HG03060 (cell line): ENCODE data around the gene PTAR1.
"Not testable (repeated sequence)": the region's sequence is repeated elsewhere in the genome, so short reads cannot be mapped to it uniquely, and the experiment has no call there.

ENCODE experiments used
- ATAC-seq: cut with Tn5 transposase; IDR thresholded peaks from one replicate; pipeline ENCODE4 v1.9.1; 2021; ENCODE audit warnings: low read depth, moderate number of reproducible peaks; ENCODE audit not compliant: unreplicated experiment

PTAR1 gene, protein sequence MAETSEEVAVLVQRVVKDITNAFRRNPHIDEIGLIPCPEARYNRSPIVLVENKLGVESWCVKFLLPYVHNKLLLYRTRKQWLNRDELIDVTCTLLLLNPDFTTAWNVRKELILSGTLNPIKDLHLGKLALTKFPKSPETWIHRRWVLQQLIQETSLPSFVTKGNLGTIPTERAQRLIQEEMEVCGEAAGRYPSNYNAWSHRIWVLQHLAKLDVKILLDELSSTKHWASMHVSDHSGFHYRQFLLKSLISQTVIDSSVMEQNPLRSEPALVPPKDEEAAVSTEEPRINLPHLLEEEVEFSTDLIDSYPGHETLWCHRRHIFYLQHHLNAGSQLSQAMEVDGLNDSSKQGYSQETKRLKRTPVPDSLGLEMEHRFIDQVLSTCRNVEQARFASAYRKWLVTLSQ

DNA sequence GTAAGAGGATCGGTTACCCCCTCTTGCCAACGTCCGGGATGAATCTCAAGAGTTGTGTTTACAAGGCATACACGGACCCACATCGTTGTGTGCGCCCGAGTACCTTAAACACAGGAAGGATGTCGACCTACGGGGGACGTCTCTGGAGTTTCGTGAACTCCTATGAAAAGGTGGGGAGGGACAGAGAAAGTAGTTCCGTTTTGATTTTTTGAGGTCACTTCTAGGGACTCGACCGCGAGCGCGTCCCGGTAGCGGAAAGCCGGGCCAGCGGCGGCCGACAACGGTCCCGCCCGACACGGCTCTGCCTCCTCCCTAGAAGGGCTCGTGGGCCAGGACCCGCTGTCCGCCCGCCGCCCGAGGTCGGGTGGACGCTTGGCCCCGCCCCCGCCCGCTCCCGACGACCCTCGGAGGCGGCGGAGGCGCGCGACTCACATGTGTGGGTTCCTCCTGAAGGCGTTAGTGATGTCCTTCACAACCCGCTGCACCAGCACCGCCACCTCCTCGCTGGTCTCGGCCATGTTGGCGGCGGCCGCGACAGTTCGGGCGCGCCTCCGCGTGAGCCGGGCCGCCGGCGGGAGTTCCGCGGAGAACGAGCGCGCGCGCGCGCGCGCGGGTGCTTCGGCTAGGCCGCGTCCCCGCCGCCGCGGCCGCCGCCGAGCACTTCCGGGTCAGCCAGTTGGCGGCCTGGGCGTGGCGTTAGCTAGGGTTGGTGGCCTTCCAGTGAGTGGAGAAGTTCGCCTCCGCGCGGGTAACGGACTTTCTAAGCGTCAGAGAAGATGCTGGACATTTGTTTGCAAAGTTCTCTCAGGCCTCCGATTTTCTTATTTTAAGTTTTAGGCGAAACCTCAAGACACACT lies at the start of gene PTAR1:
PTAR1 (minus strand) TSS at position 591 of the 857 bp plus-strand sequence; CDS start at position 518, 73 bp downstream.
- peak; percentile 72 for ATAC-seq

DNA sequence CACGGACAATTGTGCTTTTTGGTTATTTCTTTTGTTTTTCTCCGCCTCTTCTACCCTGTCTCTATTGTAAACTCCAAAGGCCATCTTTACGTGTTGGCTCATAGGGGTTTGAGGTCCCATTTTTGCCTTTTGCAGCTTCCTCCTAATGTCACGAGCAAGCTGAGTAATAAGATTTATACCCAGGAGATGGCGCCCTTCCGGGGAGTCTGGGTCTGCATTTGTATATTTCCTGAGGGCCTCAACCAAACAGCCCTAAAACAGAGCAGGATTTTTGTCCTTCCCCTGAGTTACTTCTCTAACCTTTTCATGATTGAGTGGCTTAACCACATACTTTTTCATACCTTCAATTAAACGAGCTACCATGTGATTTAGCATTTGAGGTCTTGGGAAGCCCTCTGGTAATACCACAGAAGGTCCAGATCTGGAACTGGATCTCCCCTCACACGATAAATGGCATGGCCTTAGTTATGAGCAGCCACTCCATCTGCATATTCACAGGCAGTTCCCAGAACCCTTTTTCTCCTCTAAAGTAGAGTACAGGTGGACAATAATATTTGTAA lies 49.6 kb upstream of the PTAR1 start:
- no peak for ATAC-seq

DNA sequence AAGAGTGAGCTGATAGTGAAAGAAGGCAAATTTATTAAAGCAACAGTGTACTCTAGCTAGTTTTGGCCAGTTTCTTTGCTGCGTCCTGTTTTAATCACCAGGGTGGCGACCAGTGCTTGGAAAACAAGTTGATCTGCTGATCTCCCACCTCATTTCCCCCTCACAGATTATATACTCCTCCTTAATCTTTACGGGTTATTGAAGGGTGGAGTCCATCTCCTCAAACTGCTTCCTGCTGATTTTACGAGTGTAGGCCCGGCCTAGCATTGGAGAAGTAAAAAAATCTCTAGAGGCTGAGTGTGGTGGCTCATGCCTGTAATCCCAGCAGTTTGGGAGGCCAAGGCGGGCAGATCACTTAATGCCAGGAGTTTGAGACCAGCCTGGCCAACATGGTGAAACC lies 46.8 kb upstream of the PTAR1 start:
- no peak for ATAC-seq

DNA sequence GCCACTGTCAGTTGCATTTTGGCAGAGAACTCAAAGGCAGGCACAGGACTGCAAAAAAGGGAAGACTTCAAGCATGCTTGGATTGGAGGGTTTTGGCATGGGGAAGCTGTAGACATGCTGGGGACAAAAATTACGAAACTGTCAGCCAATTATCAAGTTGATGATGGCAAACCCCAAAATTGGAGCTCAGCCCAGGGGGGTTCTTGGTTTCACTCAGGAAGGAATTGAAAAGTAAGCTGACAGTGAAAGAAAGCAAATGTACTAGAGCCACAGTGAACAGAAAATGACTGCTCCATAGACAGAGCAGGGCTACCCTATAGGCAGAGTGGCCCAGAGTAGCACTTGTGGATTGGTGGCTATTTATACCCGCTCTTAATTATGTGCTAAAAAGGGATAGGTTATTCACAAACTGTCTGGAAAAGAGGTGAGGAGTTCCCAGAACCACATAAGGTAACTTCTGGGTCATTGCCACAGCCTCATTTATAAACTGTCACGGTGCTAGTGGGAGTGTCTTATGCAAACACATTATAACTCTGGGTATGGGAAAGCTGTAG lies 46.2 kb upstream of the PTAR1 start:
- ATAC-seq, result no peak

DNA sequence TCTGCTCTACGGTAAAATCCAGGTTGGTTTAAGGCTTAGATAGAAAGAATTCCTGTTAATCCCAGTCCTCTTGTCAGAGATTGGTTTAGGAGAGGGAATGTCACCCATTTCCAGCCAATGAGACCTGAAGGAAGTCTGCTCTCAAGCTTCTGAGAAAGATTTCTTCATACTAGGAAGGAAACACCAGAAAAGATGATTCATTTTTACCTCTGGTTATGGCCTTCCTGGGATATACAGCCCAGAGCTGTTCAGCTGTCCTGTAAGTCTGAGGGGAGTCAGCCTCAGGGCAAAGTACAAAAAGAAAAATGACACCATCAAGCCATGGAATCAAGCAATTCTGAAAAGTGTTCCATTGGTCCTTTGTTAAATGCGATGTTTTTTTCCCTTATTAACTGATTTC lies 42.2 kb upstream of the PTAR1 start:
- ATAC-seq, result no peak

DNA sequence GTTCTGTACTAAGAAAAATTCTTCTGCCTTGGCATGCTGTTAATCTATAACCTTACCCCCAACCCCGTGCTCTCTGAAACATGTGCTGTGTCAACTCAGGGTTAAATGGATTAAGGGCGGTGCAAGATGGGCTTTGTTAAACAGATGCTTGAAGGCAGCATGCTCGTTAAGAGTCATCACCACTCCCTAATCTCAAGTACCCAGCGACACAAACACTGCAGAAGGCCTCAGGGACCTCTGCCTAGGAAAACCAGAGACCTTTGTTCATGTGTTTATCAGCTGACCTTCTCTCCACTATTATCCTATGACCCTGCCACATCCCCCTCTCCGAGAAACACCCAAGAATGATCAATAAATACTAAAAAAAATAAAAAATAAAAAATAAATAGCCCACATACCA lies 40.2 kb upstream of the PTAR1 start:
- ATAC-seq, result not testable (repeated sequence)

DNA sequence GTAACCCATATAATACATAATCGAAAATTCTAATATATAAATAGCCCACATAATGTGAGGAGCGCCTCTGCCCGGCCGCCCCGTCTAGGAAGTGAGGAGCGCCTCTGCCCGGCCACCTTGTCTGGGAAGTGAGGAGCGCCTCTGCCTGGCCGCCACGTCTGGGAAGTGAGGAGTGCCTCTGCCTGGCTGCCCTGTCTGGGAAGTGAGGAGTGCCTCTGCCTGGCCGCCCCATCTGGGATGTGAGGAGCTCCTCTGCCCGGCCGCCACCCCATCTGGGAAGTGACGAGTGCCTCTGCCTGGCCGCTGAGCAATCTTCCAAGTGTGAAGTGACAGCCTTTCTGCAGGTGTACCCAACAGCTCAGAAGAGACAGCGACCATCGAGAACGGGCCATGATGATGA lies 39.7 kb upstream of the PTAR1 start:
- ATAC-seq, result not testable (repeated sequence)

DNA sequence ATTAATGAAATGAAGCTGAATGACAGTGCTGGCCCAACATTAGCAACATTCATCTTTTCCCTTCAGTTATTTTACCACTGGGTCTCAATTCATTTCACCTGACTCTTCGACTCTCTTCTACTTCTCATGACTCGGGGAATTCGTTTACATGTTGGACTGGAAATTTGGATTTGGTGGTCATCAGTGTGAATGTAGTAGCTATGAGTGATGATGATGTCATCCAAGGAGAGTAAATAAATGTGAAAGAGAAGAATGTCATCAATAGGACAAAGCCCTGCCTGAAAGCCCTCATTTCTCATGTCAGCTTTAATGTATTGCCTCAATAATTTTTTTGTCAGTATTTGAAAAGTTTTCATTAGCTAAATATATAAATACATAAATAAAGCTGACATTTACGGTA lies 38.9 kb upstream of the PTAR1 start:
- no peak for ATAC-seq

DNA sequence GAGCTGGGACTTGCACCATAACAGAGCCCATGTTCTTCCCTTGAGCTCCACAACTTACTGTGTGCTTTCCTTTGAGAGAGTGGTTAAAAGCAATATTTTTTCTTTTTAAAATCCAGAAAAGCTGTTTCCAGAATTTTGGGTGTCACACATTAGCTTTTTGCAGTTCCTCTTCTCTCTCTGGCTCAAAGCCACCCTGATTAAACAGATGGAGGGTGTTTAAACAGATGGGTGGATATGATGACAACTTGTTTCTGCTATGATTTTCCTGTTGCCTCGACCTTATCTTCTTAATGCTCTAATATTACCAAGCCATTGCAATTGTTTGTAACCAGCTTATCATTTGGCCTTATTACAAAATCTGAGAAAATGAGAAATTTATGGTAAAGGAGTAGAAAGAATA lies 37.9 kb upstream of the PTAR1 start:
- ATAC-seq, result no peak

DNA sequence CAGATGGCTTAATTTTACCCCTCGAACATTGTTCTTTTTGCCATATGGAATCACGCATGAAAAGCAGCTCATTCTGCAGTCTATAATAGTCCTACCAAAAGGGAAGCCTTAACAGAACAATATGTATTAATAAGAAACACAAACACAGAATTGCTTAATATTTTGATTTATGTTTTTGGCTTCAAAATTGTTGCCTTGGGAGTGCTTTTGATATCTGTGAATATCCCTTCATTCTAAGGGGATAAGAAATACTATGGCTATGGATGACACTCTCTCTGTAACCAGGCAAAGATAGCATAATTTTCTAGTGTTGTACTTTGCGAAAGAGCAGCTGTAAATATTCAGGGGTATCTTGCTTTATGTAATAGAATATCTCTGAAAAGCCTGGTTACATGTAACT lies 34.5 kb upstream of the PTAR1 start:
- no peak for ATAC-seq

DNA sequence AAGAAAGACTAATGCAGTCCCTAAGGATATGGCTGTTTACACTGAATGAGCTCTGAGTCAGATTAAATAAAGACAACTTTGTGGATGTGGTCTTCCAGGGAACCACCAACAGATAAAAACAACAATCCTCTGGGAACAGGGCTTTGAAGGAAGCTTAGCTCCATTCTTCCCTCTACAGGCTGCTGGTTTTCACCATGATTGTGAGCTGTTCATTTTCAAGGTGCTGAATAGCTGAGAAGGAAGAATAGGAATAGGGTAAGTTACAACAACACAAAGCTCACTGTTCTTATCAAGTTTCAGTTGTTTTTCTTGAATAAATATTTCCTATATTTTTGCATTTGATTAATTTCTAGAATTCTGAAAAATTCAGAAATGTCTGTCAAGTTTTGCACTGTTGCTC lies 25.9 kb upstream of the PTAR1 start:
- no peak for ATAC-seq

DNA sequence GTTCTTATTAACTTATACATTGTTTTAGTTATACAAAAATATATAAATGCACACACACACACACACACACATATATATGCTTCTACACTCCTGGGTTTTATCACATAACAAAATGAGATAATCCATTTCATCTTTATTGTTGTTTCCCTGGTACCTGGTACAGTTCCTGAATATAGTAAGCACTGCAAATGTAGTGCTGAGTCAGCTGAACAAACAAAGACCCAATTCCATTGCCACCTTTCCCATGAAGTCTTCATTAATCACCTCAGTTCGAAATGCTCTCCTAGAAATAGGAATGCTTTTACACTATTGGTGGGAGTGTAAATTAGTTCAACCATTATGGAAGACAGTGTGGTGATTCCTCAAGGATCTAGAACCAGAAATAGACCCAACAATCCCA lies 13.4 kb upstream of the PTAR1 start:
- ATAC-seq, result no peak

DNA sequence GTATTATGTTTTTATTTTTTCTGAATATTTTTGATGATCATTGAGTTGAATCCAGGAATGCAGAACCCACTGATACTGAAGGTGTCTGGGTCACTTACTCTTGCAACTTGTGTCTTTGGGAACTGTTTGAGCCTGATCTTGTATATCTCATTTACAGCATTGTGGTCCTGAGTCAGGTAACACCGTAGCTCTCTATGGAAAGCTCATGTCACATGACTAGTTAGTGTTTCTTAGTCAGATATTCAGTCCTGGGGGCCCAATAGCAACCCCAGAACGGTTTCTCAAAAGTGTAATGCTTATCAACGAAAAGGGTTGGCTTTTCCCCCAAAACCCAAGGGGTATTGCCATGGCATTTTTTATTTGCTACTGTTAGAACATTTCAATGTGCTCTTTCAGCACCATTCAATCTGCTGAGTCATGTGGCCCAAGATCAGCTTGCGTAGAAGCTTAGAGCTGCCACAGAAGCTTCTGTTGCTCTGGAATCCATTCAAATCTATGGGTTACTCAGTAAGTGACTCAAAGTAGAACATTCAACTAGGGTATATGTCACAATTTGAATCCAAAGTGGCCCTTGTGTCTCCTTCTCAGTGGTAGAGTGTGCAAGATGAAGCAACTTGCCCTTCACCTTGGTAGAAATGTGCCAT lies 12.1 kb upstream of the PTAR1 start:
- ATAC-seq, result no peak

DNA sequence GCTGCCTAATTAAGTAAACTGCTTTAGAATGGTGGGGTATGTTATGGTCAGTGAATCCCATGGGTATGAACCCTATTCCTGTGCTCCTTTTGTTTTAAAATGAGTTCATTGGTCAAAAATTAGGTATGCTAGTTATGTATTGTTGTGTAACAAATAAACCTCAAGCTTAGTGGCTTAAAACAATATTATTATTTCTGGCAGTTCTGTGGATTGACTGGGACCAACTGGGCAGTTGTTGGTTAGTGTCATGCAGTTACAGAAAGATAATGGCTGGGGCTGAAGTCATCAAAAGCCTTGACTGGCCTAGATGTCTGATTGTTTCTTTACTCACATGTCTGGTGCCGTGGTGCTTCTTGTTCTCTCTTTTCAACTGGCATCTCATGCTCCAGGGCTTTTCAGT lies 8.9 kb upstream of the PTAR1 start:
- no peak for ATAC-seq

DNA sequence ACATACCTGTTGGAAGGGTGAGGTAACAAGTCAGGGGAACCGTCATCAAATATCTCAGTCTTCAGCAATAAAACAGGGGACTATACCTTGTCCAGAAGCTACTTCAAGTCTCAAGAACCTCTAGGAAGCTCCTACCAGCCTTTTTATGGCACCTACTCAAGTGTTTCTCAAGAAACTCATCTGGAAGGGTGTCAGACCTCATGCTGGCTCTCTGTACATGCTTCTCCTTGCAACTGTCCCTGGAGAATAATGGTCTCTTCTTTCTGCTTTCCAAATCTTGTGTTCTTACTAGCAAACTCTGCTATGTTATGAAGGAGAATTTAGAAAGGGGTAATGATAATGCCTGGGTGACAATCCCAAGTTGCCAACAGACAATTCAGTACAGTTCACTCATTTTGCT lies 8.3 kb upstream of the PTAR1 start:
- no peak for ATAC-seq

DNA sequence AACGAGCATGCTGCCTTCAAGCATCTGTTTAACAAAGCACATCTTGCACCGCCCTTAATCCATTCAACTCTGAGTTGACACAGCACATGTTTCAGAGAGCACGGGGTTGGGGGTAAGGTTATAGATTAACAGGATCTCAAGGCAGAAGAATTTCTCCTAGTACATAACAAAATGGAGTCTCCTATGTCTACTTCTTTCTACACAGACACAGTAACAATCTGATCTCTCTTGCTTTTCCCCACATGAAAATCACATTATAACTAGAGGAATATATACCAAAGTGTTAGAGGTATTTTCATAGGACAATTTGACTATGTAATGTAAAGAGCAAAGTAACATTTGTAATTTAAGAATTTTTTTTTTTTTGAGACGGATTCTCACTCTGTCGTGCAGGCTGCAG lies 4.1 kb upstream of the PTAR1 start:
- ATAC-seq, result not testable (repeated sequence)

DNA sequence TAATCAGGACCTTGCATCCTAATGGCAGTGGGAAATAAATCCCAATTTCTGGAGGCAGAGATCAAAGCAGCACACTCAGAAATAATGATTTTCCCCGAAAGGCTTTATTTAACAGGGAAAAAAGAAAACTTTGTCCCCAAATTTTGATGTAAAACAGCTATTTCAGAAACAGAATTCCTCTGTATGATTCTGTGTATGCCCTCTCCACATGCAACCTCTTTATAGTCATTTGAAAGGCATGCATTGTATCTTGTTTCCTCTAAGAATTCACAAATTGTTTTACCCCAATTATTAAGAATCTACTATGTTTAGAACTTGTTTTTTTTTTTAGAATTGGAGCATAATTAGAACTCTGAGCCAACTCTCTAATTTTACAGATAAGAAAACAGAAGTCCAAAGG lies 2.7 kb upstream of the PTAR1 start:
- no peak for ATAC-seq

DNA sequence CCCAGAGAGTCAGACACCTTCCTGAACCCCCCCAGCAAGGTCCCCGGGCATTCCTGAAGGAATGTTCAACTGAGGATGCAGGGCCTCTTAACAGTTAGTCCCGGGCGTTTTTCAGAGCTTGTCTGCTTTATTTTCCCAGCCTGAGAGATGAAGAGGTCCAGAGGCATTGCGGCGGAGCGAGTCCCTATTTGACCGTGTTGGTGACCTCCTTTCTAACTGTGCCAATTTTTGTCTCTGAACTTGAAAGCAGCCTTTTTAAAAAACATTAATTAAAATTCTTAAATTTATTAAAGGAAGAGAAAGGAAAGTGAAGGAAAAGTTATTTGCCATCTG lies 433 bp upstream of the PTAR1 start:
- ATAC-seq, result no peak

DNA sequence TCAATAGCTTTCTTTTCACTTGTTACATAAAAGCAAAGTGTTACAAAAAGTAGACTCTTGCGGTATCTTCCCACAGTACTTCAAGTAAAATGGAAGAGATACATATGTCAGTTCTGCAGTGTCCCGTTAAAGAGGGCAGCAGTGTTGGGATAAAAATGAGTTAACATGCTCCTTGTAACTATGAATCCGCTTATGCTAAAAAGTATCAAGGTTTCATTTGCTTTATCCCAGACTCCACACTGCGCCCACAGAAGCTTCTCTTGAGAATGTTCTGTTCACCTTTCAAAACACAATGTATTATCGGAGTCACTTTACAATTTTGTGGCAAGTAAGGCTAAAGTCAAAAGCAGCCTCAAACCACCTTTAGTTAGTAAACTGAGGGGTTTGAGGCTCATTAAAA lies 790 bp downstream of the PTAR1 start:
- ATAC-seq, result no peak

DNA sequence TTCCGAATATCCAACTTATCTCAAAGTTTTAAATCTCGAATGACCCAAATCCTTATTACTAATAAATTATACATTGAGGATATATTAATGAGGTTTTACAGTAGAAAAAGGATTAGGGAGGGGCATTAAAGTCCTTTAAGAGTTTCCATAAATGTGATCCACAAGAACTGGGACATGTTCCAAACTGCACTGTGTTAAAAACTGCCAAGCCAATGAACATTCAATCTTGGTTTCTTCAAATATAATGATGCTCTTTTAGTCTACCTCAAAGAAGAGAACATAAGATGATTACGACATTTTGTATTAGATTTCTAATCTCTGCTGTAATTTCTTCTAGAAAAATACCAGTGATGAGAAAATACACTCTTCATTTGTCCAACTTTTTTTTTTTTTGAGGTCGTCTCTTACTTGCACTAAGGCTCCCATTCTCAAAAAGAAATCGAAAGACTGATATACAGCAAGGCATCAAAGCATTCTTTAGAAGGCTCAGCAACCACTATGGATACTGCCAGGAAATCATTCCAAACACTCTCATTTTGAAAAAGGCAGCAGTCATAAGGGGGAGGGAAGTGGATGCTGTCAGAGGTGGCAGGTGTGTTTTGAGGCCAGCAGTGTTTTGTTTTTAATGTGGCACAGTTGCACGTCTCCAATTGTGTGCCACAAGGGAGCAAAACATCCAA lies 1.7 kb downstream of the PTAR1 start:
- ATAC-seq, result no peak
